SKM-1 (cell line): ENCODE data around the gene NAGK.
"Not testable (repeated sequence)": the region's sequence is repeated elsewhere in the genome, so short reads cannot be mapped to it uniquely, and the experiment has no call there.

Experiments
- DNase-seq: peaks from one replicate; lab custom pipeline; 2025; ENCODE audit not compliant: unreplicated experiment; lab: John Stamatoyannopoulos, UW

NAGK gene

GRCh38 chr2:71068218-71069035 is at the start of gene NAGK:
Gene NAGK, plus strand, starts transcription at chr2:71068648. Its CDS starts 36 bp downstream, at chr2:71068684.
- DNase-seq, result peak; percentile 93

DNA sequence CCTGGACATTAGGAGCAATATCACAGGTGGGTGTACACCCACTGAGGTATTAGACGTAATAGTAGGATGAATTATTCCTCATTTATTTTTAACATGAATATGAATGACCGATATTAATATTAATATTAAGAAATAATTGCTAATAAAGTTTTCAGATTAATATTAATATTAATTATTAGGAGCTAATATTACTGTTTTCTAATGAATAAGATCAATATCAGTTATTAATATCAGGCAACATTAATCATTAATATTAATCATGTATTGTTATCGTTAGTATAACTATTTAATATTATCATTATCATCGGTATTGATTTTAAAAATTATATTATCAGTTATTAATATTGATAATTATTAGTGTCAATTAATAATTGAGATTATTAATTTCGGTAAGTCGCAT is 48.5 kb upstream of the NAGK start:
- not testable (repeated sequence) for DNase-seq

- DNase-seq, result not testable (repeated sequence)
These were observed 47.1 kb upstream of the NAGK start for GRCh38 chr2:71021394-71021793.

DNA sequence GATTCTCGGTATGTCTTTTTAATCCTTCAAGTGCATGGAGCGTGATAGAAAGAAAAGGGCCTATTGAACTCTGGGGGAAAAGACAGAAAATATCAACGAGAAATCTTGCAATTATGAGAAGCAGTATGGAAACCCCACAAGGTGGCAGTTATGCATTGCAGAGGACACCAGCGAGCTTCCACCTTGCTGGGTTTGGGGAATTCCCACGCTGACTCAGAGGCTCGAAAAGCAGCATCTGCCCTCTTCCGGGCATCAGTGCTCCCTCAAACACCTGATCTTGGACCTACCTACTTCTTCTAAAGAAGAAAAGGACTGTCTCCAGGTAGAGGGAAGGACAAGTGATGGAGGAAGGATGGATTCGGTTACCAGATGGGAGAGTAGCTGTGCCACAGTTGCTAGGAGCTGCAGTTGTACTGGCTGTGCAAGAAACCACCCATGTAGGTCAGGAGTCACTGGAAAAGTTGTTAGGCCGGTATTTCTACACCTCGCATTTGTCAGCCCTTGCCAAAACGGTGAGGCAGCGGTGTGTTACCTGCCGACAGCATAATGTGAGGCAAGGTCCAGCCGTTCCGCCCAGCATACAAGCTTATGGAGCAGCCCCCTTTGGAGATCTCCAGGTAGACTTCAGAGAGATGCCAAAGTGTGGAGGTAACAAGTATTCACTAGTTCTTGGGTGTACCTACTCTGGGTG is 44.8 kb upstream of the NAGK start:
- not testable (repeated sequence) for DNase-seq

GRCh38 chr2:71036296-71036695 is 32.2 kb upstream of the NAGK start:
- not testable (repeated sequence) for DNase-seq

DNA sequence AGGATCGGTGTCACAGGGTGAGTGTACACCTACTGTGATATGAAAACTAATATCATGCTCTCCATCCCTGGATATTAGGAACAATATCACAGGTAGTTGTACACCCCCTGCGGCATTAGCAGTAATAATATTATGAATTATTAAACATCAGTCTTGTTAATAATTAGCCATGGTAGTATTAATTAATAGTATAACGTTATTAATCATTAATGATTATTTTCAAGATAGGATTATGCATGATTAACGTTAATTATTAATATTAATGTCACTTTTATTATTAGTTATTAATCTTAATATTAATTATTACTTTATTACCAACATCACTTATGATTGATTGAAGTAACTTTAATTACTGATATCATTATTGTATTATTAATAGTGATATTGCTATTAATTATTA is 26.2 kb upstream of the NAGK start:
- DNase-seq, result no peak

DNA sequence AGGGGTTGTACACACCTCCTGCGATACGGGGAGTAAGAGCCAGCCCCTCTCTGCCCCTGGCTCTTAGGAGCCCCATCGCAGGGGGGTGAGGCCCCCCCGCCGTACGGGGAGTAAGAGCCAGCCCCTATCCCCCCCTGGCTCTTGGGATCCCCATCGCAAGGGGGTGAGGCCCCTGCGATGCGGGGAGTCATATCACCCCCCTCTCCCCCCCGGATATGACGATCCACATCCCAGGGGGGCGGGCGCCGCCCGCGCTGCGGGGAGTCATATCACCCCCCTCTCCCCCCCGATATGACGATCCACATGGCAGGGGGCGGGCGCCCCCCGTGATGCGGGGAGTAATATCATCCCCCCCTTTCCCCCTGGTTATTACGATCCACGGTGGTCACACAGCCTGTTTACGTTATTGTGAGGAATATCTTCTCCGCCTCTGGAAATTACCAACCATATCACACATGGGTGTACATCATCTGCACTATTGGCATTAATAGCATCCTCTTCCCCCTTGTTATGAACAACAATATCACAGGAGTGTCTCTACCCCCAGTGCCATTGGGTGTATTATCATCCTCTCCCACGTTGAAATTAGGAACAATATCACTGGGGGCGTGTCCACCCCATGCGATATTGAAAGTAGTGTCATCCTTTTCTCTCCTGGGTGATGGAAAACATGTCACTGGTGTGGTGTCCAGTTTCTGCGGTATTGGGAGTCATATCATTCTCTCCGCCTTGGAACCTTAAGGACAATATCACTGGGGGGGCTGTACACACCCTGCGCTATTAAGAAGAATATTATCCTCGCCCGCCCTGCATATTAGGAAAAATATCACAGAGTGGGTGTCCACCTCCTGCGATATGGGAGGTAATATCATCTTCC is 24.7 kb upstream of the NAGK start:
- no peak for DNase-seq

DNA sequence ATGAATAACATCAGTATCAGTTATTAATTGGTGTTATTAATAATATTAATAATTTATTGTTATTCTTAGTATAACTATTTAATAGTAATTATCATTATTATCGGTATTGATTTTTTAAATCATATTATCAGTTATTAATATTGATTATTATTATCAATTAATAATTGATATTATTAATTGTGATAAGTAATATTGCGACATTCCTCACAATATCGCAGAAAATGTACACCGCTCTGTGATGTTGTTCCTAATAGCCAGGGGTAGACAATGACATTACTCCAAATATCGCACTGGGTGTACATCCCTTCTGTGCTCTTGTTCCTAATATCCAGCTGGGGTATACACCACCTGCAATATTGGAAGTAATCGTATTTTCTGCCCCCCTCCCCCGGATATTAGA is 23.3 kb upstream of the NAGK start:
- DNase-seq, result no peak

- peak; percentile 48 for DNase-seq
These were observed 22.4 kb upstream of the NAGK start for GRCh38 chr2:71045865-71046548.

- no peak for DNase-seq
These were observed 20.4 kb upstream of the NAGK start for GRCh38 chr2:71048096-71048495.

DNA sequence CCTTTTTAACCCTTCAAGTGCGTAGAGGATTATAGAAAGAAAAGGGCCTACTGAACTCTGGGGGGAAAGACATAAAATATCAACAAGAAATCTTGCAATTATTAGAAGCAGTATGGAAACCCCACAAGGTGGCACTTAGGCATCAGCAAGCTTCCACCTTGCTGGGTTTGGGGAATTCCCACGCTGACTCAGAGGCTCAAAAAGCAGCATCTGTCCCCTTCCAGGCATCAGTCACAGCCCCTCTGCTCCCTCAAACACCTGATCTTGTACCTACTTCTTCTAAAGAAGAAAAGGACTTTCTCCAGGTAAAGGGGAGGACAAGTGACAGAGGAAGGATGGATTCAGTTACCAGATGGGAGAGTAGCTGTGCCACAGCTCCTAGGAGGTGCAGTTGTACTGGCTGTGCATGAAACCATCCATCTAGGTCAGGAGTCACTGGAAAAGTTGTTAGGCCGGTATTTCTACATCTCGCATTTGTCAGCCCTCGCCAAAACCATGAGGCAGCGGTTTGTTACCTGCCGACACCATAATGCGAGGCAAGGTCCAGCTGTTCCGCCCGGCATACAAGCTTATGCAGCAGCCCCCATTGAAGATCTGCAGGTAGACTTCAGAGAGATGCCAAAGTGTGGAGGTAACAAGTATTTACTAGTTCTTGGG is 18.6 kb upstream of the NAGK start:
- DNase-seq, result not testable (repeated sequence)

- DNase-seq, result not testable (repeated sequence)
These were observed 13.2 kb upstream of the NAGK start for GRCh38 chr2:71055206-71055740.

DNA sequence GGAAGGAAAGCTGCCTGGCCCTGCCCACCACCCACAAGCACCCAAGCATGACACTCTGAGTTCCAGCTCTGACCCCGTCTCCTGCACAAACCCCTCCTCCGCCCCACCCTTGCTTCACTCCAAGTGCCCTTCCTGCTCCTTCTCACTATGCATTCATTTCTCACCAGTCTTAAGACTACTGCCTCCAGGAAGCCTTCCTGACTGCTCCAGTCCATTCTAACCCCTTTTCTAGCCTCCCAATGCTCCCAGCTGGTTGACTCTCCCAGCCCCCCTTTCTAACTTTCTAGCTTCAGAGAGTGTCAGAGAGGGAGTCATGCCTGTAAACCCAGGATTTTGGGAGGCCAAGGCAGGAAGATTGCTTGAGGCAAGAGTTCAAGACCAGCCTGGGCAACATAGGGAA is 8.2 kb upstream of the NAGK start:
- DNase-seq, result no peak

DNA sequence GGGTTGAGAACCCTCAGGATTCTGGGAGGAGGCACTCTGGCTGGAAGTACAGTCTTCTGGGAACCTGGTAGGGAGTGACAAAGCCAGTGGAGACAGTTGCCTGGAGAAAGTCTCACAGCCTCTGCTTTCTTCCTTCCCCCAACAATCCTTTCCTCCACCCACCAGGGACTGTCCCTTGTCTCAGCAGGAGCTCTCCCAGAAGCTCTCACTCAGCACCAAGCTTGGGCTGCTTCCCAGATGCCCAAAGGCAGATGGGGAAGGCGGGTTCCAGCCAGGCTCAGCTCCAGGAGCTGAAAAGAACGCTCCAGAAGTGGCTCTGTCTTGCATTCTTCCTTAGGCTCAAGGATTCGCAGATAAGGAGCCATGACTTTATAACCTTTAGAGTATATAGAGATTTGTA is 7.6 kb upstream of the NAGK start:
- no peak for DNase-seq

DNA sequence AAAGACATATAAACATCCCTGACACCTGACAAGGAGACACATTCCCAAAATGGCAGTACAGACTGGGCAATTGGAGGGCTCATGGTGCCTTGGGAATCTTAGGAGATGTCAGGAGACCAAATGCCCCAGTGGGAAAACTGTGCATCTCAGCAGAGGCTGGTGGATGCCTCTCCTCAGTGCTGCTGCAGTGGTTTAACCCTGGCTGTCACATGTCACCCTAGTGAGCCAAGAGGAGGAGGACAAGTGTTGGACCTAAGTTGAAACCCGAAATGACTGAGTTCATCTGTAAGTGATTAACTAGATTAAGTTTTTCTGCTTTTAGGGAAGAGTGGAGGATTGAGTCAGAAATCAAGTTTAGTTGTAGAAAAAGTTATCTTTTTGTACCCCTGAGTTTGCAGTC is 5.2 kb upstream of the NAGK start:
- no peak for DNase-seq

DNA sequence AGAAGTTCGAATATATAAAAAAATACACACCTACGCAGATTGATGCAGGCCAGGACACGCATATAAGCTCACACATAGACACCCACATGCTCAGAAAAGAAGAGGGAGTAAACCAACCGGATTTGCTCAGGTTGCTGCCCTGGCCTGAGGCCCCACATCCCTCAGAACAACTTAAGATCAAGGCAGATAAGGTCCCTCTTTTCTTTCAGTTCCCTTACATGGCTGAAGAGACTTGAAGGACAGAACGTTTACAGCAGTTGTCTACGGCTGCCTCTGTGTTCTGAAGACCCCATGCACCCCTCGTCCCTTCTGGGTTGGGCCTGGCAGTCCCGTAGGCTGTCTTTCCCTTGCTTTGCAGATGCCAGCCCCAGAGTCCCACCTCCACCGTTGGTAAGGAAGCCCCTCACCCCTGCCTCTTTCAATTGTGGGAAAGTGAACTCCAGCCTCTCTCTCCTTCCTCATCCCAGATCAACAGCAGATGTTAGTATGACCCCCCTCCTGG is 4.3 kb upstream of the NAGK start:
- DNase-seq, result no peak

DNA sequence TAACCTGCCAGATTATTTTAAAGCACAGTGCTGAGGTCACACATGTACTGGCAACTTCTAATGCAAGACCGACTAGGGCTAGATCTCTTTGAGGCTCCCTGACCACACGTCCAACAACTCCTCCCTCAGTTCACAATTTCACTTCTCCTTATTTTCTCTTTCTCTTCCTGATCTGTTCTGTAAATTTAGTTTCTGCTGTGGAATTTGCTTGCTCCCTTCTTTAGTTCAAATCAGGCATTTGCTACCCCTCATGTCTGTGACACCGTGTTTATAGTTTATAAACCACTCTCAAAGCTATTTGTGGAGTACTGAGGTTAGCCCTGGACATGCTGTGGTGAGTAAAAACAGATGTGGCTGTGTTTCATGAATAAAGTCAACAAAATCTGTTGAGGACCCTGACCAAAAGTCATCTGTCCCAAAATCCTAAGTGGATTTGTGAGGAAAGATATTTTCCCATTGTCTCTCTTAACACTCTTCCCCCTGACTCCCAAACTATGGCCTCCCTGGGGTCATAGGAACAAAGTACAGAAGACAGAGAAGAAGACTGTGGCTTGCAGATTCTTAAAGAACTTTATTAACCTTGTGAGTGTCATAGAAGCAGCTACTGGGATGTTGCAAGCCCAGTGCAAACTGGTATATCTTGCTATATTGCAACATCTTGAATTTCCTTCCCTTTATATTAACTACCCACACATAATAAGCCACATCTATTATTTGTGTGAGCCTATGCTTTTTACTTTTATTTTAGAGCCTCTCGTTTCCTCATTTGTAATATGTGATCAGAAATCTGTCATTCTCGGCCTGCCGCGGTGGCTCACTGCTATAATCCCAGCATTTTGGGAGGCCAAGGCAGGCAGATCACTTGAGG is 3.5 kb upstream of the NAGK start:
- DNase-seq, result peak; percentile 88

- DNase-seq, result no peak
These were observed 1.6 kb upstream of the NAGK start for GRCh38 chr2:71066856-71067255.
